Non-pigmented ciliary epithelial cell (primary cell): Measurements from ENCODE around the gene RALGAPA1.
"Not testable (repeated sequence)": the region's sequence is repeated elsewhere in the genome, so short reads cannot be mapped to it uniquely, and the experiment has no call there.

Source experiments
- DNase-seq: peaks from one replicate; pipeline ENCODE4 v3.0.0-alpha.2; 2010; ENCODE audit warnings: low read depth

Gene RALGAPA1

GRCh38 chr14:35626947-35627346 lies 182.1 kb downstream of the RALGAPA1 start:
- DNase-seq, result not testable (repeated sequence)

- DNase-seq, result not testable (repeated sequence)
These were observed 187.1 kb downstream of the RALGAPA1 start for GRCh38 chr14:35621996-35622395.

GRCh38 chr14:35619998-35620397 lies 189.1 kb downstream of the RALGAPA1 start:
- DNase-seq, result not testable (repeated sequence)

GRCh38 chr14:35619461-35619860 lies 189.6 kb downstream of the RALGAPA1 start:
- not testable (repeated sequence) for DNase-seq

- no peak for DNase-seq
These were observed 191.6 kb downstream of the RALGAPA1 start for GRCh38 chr14:35617500-35617899.

- DNase-seq, result no peak
These were observed 201.7 kb downstream of the RALGAPA1 start for GRCh38 chr14:35607380-35607779.

GRCh38 chr14:35600253-35600652 lies 208.8 kb downstream of the RALGAPA1 start:
- no peak for DNase-seq

- no peak for DNase-seq
These were observed 214.5 kb downstream of the RALGAPA1 start for GRCh38 chr14:35594616-35595015.

GRCh38 chr14:35587373-35587772 lies 221.7 kb downstream of the RALGAPA1 start:
- not testable (repeated sequence) for DNase-seq

GRCh38 chr14:35578639-35579038 lies 230.5 kb downstream of the RALGAPA1 start:
- no peak for DNase-seq

- DNase-seq, result no peak
These were observed 231.0 kb downstream of the RALGAPA1 start for GRCh38 chr14:35578135-35578534.

GRCh38 chr14:35576856-35577255 lies 232.2 kb downstream of the RALGAPA1 start:
- no peak for DNase-seq

- no peak for DNase-seq
These were observed 232.8 kb downstream of the RALGAPA1 start for GRCh38 chr14:35576260-35576659.

- DNase-seq, result no peak
These were observed 235.2 kb downstream of the RALGAPA1 start for GRCh38 chr14:35573911-35574310.

GRCh38 chr14:35571598-35571997 lies 237.5 kb downstream of the RALGAPA1 start:
- DNase-seq, result no peak

GRCh38 chr14:35565871-35566464 lies 243.1 kb downstream of the RALGAPA1 start:
- no peak for DNase-seq

- DNase-seq, result no peak
These were observed 250.4 kb downstream of the RALGAPA1 start for GRCh38 chr14:35558680-35559079.

GRCh38 chr14:35557221-35557747 lies 251.8 kb downstream of the RALGAPA1 start:
- no peak for DNase-seq

- no peak for DNase-seq
These were observed 252.5 kb downstream of the RALGAPA1 start for GRCh38 chr14:35556548-35556947.

- DNase-seq, result peak; percentile 23
These were observed 255.3 kb downstream of the RALGAPA1 start for GRCh38 chr14:35553808-35554207.

- no peak for DNase-seq
These were observed 258.0 kb downstream of the RALGAPA1 start for GRCh38 chr14:35551081-35551480.

GRCh38 chr14:35549551-35549950 lies 259.5 kb downstream of the RALGAPA1 start:
- DNase-seq, result no peak

GRCh38 chr14:35543006-35543405 lies 266.1 kb downstream of the RALGAPA1 start:
- no peak for DNase-seq

GRCh38 chr14:35539969-35540368 lies 269.1 kb downstream of the RALGAPA1 start:
- no peak for DNase-seq
